Epidermal melanocyte (primary cell): ENCODE data around the gene ARHGAP15.

ENCODE experiments used
- DNase-seq: peaks from one replicate; pipeline ENCODE4 v3.0.0; 2011; ENCODE audit warnings: low spot score; ENCODE audit not compliant: insufficient read length

Gene ARHGAP15

GRCh38 chr2:143452817-143453451 is 323.7 kb downstream of the ARHGAP15 start:
- DNase-seq: no peak

DNA sequence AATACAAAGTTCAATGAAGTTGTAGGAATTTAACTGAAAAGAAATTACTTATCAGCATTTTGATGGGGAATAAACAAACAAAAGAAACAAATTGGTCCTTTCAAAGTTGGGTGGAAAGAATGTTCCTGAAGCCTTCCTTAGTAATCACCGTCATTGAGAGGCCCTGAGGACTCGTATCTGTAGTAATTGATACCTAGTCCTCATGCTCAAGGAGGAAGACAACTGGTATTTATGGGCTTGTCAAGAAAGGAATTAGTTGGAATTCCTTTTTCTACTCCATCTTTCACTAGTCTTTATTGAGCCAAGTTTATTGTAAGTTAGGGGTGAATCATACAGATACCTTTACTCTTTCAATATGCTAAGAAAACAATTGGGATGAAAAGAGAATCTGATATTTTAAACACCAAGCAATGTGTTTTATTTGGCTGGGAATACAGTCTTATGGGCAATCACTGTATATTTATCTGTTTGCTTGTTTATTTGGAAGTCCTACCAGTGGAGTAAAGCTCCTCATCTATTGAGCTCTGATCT is 324.8 kb downstream of the ARHGAP15 start:
- DNase-seq: no peak

DNA sequence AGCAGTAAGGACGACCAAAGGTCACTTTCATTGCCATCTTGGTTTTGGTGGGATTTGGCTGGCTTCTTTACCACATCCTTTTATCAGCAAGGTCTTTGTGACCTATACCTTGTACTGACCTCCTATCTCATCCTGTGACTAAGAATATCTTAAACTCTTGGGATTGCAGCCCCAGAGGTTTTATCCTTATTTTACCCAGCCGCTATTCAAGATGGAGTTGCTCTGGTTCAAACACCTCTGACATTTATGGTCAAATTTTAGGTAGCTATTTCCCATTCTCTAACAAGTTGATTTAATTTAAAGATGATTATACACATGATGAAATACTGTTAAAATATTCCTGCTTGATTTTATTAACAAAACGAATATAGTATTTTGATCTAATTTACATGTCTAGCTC is 326.1 kb downstream of the ARHGAP15 start:
- DNase-seq: no peak

DNA sequence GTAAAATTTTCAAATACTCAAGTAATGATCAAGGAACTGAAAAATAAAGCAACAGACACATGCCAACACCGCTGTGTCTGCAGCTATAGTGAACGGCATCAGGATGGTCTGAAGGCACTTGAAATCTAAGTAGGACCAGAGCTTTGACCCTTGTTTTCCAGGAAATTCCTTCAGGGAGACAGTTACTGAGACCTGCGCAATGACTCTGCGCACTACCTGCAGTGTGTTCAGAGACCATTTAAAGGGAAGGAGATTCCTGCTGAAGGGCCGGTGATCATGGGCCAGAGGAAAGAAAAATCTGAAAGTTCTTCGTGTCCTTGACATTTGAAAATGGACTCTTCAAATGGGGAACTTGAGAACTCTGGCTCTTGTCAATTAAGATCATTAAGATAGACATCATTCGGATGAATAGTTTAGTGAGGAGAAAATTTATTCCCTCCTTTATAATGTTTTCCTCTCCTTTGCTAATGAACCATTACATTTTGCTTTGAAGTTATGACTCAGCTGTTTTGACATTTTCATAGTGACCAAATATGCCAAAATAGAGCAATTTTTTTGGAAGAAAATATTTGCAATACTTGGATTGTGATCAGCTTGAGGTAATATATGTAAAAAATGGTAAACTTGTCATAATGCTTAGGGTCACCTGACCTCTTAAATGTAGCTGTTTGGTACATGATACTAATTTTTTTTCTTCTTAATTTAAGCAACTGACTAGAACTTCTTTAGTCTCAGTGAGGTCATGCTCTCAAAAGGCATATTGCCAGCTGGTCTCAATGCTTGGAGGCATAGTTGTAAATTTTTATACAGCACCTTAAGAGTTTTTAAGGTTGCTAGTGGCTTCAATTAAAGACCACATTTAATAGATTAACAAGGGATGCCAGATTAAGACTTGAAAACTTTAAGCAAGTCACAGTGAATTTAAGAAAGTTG is 329.3 kb downstream of the ARHGAP15 start:
- DNase-seq: no peak

- no peak for DNase-seq
These were observed 331.2 kb downstream of the ARHGAP15 start for GRCh38 chr2:143460382-143460781.

DNA sequence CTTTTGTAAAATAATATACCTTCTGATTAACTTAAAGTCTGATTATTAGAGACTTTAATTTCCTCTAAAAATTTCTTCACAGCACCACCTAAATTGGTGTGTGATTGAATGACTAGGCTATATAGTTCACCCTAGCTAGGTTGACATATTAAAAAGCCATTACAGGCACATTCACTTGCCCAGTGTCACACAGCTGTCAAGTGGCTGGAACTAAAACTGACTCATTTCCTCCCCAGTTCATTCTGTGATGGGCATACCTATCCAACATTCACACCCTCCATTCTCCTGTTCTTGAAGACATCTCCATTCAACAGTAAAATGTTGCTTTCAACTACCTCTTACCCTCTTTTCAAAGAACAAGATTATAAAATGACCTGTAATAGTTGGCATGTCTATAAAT is 334.5 kb downstream of the ARHGAP15 start:
- no peak for DNase-seq

DNA sequence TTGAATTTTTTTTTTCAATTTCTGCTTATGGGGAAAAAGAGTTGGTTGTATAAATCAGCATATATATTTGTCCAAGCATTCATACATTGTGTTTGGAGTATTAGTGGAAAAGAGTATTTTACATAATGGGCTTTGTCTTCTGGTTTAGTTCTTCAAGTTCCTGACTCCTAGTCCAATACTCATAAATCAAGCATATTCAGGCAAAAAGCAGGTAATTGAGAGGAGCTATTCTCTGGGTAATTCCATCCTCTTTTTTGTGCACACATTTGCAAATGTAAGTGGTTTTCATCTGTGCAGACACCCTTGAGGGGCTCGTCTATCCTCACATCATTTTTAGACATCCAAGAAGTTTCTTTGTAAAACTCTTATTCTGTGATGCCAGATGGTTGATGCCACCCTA is 337.2 kb downstream of the ARHGAP15 start:
- no peak for DNase-seq

DNA sequence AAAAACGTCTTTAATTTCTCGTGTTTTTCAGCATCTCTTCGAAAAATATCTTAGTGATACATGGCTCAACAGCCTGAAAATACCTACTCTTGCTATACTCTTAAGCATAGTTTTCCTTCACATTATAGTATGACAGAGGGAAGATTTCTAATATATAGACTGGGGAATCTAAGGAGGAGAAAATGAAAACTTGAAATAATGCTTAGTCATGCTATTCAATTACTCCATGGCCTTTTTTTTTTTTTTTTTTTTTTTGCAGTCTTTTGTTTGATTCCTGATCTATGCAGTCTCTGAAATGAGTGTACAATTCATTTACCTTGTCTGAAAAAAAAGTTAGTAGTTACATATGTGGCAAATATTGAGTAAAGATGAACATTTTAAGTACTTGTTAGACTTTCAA is 337.8 kb downstream of the ARHGAP15 start:
- DNase-seq: no peak

DNA sequence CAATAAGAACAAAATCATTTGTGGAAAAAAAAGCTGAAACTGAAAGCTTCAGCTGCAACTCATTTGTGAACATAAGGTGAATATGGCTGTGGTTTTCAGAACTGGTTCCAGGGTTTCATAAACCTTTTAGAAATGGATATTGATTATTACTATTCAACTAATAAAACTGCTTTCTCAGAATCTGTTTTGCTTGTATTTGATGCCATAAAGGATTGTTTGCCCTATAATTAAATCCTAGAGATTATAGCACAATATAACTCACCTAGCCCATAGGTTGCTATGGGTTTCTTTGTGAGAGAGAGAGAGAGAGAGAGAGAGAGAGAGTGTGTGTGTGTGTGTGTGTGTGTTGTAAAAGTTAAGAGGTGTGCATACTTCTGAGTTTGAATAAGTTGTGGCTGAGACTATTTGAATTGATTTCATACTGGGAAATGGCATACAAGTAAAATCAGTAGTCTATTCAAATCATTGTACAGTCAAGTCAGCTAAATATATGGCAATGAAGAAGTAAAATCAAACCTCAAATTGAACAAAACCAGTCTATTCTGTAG is 339.2 kb downstream of the ARHGAP15 start:
- DNase-seq: no peak

GRCh38 chr2:143469323-143469722 is 340.1 kb downstream of the ARHGAP15 start:
- DNase-seq: no peak

DNA sequence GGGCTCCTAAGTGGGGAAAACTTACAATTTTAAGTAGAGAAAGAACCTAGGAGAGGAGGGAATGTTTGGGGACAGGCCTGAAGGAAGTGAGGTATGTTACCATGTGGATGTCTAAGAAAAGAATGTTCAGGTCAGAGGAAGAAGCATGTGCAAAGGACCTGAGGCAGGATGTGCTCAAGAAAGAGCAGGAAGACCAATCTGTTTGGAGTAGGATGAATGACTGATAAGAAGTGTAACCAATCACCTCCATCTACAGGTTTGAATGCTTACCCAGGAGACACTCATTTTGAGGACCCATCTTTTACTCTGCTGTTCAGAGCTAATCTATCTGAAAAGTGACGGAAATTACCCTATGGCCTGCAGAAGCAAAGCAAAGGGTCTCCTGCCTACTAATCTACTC is 342.3 kb downstream of the ARHGAP15 start:
- DNase-seq: no peak

DNA sequence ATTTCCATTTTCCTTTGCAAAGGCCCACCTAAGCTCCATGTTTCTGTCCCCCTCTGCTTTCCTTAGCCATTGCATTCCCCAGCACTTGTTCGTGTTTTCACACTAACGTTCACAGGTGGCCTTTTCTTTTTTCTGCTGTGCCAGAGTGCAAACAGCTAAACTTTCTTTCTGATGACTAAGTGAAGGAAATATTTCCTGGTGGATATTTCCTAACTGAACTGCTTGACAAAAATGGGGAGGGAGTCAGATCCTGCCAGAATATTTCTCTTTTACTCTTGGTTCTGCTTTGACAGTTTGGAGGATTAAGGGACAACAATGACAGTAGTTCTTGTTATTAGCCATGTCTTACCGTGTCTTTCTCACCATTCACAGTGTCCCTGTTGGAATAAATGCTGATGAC is 344.0 kb downstream of the ARHGAP15 start:
- no peak for DNase-seq

- no peak for DNase-seq
These were observed 344.6 kb downstream of the ARHGAP15 start for GRCh38 chr2:143473820-143474219.

- no peak for DNase-seq
These were observed 345.4 kb downstream of the ARHGAP15 start for GRCh38 chr2:143474586-143474985.

- no peak for DNase-seq
These were observed 346.0 kb downstream of the ARHGAP15 start for GRCh38 chr2:143475041-143475776.

DNA sequence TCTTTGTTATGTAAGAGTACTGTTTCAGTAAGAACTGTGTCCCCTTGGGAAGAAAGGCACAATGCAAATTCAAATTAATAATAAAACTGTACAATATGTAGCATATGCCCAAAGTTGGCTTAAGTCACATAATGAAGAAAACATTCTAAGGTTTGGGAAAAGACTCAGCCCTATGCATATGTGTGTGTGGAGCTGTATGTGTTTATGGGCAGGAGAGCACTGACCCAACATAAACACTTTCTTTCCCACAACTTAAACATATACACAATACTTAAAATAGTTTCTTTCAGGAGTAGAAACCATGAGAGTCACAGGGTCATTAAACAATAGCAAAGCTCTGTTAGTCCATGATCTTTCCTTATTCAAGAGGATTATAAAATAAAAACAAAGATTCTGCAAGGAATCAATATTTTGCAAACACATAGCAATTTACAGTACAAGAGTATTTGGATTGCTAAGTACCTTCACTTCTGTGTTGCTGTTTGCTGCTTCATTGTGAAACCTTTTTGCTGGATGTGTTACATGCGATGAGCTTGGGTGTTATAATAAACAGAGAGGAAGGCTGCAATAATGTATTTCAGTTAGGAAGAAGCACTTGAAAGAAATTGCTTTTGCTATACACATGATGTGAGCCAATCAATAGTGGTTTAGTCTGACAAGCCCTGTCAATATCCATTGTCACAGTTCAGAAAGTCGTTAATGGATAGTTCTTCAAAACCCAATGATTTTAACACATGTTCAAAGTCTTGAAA is 347.3 kb downstream of the ARHGAP15 start:
- no peak for DNase-seq

- DNase-seq: no peak
These were observed 348.7 kb downstream of the ARHGAP15 start for GRCh38 chr2:143477714-143478443.

GRCh38 chr2:143480086-143480485 is 350.9 kb downstream of the ARHGAP15 start:
- DNase-seq: no peak

DNA sequence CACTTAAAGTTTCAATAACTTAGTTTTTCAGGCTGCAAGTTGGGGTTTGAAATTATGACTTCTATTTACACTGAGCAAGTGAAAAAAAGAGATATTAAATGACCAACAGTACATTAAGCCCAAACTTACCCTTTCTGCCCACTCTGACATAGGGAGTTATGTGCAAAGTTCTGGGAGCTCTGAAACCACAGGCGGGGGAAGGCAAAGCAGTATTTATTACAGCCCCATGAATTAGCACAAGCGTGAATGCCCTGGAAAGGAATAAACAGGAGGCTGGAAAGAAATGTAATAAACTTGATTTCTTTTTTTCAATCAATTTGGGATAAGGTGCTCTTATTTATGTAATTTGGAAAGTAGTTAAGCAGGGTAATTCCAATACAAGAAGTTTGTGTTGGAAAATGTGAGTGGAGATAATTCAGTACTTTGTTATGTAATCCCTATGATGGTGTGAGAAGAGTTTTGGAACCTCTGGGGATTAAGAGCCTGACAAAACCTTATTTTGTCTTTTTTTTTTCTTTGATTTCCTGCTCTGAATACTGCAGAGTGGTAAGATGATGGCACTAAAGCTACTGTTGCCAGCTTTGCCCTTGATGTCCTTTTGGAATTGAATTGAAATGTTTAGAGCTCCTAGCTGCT is 351.5 kb downstream of the ARHGAP15 start:
- DNase-seq: no peak

DNA sequence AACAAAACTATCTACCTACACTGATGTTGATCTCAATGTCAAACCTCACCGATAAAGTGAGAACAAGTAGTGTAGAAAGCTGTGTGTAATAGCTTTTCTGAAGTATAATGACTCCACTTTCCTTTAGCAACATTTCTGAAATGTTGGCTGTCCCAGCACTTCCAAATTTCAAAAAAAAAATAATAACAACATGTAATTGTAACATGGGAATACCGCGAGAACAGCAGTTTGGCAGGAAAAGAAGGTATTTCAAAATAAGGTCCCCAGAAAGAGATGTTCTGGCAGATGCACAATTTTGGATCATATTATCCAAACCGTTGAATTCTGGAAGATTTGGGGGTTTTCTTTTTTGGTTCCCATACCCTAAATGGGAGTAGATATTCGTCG is 352.0 kb downstream of the ARHGAP15 start:
- no peak for DNase-seq
